ENCODE results near the gene IL17RB.

Gene IL17RB

DNA sequence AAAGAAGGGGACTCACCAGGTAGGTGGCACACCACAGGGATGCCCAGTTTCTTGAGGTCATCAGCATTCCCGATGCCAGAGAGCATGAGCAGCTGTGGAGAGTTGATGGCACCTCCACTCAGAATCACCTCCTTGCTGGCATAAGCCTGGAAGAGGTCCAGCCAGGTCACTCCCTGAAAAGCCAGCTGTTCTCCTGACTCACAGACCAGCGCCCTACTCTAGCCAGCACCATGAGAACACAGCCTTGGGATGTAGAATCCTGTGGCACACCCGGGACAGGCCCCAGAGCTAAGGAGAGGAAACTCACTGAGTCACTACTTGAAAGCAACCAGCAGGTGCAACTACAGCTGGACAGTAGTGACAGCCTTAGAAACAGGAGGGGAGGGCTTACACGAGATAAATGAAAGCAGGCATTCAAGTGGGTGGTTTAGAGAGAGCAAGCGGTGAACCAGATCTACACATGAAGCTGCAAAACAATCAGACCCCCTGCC is 24.7 kb upstream of the IL17RB start:
- Histone ChIP-seq H2AFZ (ENCODE audit: low read length) (no peak overlapping the region), H3K79me2 (ENCODE audit: insufficient read depth, low read length) (no peaks in the 10 kb centered on the region), H3K36me3 (ENCODE audit: insufficient read depth, low read length) (no peaks in the 10 kb centered on the region), H3K27me3 (ENCODE audit: insufficient read depth, low read length, poor library complexity, severe bottlenecking) (no peaks in the 10 kb centered on the region), H3K9me2 (replicated peaks; ENCODE audit: low read depth, low read length) (no peaks in the 10 kb centered on the region), H3K9ac (ENCODE audit: low read depth, low read length, poor library complexity, severe bottlenecking) (no peak overlapping the region), H3F3A (ENCODE audit: low read depth) (no peaks in the 10 kb centered on the region), H3K4me1 (ENCODE audit: insufficient read depth, low read length, poor library complexity, severe bottlenecking) (no peaks in the 10 kb centered on the region), H3K4me2 (ENCODE audit: low read depth, low read length, poor library complexity, severe bottlenecking) (no peak overlapping the region), H4K20me1 (ENCODE audit: insufficient read depth, low read length, poor library complexity, severe bottlenecking) (no peaks in the 10 kb centered on the region), H3K4me3 (ENCODE audit: low read length, poor library complexity, severe bottlenecking) (no peak overlapping the region), H3K9me3 (ENCODE audit: insufficient read depth, low read depth, low read length) (no peaks in the 10 kb centered on the region)
- no peak for TF ChIP-seq EZH2phosphoT487 (IDR thresholded peaks at IDR 0.05; ENCODE audit: borderline replicate concordance)
- TF ChIP-seq, protein P1, sequence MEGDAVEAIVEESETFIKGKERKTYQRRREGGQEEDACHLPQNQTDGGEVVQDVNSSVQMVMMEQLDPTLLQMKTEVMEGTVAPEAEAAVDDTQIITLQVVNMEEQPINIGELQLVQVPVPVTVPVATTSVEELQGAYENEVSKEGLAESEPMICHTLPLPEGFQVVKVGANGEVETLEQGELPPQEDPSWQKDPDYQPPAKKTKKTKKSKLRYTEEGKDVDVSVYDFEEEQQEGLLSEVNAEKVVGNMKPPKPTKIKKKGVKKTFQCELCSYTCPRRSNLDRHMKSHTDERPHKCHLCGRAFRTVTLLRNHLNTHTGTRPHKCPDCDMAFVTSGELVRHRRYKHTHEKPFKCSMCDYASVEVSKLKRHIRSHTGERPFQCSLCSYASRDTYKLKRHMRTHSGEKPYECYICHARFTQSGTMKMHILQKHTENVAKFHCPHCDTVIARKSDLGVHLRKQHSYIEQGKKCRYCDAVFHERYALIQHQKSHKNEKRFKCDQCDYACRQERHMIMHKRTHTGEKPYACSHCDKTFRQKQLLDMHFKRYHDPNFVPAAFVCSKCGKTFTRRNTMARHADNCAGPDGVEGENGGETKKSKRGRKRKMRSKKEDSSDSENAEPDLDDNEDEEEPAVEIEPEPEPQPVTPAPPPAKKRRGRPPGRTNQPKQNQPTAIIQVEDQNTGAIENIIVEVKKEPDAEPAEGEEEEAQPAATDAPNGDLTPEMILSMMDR (conservative IDR thresholded peaks at IDR 0.05; ENCODE audit: low read length) = no peak

DNA sequence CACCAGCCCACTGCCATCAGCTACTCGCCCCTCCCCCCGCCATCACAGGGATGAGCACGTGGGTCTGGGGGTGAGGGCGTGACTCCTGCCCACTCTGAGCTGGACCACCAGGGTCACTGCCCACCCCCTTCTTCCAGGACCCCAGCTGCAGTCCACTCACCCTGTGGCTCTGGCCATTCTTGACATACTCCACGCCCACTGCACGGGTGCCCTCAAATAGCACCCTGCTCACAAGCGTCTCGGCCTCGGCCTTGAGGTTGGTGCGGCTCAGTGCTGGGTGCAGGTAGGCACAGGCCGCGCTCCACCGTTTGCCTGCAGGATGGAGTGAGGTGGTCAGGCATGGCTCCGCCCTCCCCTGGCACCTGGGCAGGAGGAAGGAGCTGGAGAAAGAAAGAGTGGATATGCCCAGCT is 24.0 kb upstream of the IL17RB start:
- no peak overlapping the region for H2AFZ ChIP-seq (ENCODE audit: low read length)
- no peaks in the 10 kb centered on the region for H3K36me3 ChIP-seq (ENCODE audit: insufficient read depth, low read length)
- no peak for TF ChIP-seq EZH2phosphoT487 (IDR thresholded peaks at IDR 0.05; ENCODE audit: borderline replicate concordance)
- TF ChIP-seq, protein P1 (conservative IDR thresholded peaks at IDR 0.05; ENCODE audit: low read length) = no peak
- H3K27me3 ChIP-seq (ENCODE audit: insufficient read depth, low read length, poor library complexity, severe bottlenecking) = no peaks in the 10 kb centered on the region
- H3K4me3 ChIP-seq (ENCODE audit: low read length, poor library complexity, severe bottlenecking) = no peak overlapping the region
- H3F3A ChIP-seq (ENCODE audit: low read depth) = no peaks in the 10 kb centered on the region
- H3K4me2 ChIP-seq (ENCODE audit: low read depth, low read length, poor library complexity, severe bottlenecking) = no peak overlapping the region
- H3K9me2 ChIP-seq (replicated peaks; ENCODE audit: low read depth, low read length) = no peaks in the 10 kb centered on the region
- H3K4me1 ChIP-seq (ENCODE audit: insufficient read depth, low read length, poor library complexity, severe bottlenecking) = no peaks in the 10 kb centered on the region
- H3K9ac ChIP-seq (ENCODE audit: low read depth, low read length, poor library complexity, severe bottlenecking) = no peak overlapping the region
- H3K79me2 ChIP-seq (ENCODE audit: insufficient read depth, low read length) = no peaks in the 10 kb centered on the region
- no peaks in the 10 kb centered on the region for H4K20me1 ChIP-seq (ENCODE audit: insufficient read depth, low read length, poor library complexity, severe bottlenecking)
- no peaks in the 10 kb centered on the region for H3K9me3 ChIP-seq (ENCODE audit: insufficient read depth, low read depth, low read length)

DNA sequence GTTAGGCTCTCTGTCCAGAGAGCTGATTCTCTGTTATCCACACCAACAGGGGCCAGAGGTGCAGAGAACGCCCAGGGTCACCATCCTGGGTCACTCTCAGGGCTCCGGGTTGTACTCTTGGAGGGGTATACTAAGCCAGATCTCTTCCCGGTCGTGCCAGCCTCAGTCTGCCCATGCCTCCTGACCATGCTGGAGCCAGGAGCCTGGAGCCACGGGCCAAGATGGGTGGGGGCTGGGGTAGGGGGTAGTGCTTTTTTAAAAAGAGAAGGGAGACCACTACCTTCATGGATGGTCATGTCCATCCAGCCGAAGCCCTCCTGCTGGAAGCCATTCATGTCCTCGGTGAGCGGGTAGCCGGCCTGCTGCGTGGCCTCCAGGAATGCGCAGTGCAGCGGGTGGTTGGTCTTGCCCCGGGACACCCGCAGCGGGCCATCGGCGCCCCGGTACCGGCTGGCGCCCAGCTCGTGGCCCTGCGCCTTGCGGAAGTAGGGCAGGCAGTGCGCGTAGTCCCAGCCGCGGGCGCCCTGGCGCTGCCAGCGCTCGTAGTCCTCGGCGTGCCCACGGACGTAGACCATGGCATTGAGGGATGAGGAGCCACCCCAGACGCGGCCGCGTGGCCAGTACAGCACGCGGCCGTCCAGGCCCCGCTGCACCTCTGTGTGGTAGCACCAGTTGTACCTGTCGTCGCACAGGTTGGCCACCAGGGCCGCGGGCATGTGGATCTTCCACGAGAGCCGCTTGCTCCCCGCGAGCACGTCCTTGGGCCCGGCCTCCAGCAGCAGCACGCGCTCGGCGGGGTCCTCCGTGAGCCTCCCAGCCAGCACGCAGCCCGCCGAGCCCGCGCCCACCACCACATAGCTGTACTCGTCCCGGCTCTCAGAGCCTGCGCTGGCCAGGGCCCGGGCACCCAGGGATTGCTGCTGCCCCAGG is 23.1 kb upstream of the IL17RB start:
- no peaks in the 10 kb centered on the region for H3K4me1 ChIP-seq (ENCODE audit: insufficient read depth, low read length, poor library complexity, severe bottlenecking)
- H2AFZ ChIP-seq (ENCODE audit: low read length) = no peak overlapping the region
- TF ChIP-seq, protein P1 (conservative IDR thresholded peaks at IDR 0.05; ENCODE audit: low read length) = no peak
- TF ChIP-seq EZH2phosphoT487 (IDR thresholded peaks at IDR 0.05; ENCODE audit: borderline replicate concordance) = no peak
- H3K36me3 ChIP-seq (ENCODE audit: insufficient read depth, low read length) = no peaks in the 10 kb centered on the region
- H3F3A ChIP-seq (ENCODE audit: low read depth) = no peaks in the 10 kb centered on the region
- H3K79me2 ChIP-seq (ENCODE audit: insufficient read depth, low read length) = no peaks in the 10 kb centered on the region
- no peaks in the 10 kb centered on the region for H3K27me3 ChIP-seq (ENCODE audit: insufficient read depth, low read length, poor library complexity, severe bottlenecking)
- no peak overlapping the region for H3K4me3 ChIP-seq (ENCODE audit: low read length, poor library complexity, severe bottlenecking)
- H3K4me2 ChIP-seq (ENCODE audit: low read depth, low read length, poor library complexity, severe bottlenecking) = no peak overlapping the region
- no peak overlapping the region for H3K9ac ChIP-seq (ENCODE audit: low read depth, low read length, poor library complexity, severe bottlenecking)
- no peaks in the 10 kb centered on the region for H3K9me3 ChIP-seq (ENCODE audit: insufficient read depth, low read depth, low read length)
- H3K9me2 ChIP-seq (replicated peaks; ENCODE audit: low read depth, low read length) = no peaks in the 10 kb centered on the region
- no peaks in the 10 kb centered on the region for H4K20me1 ChIP-seq (ENCODE audit: insufficient read depth, low read length, poor library complexity, severe bottlenecking)
